ENCODE measurements around the gene TMEM221.
A peak's percentile ranks its signal among the peaks of the same experiment; 100 is the strongest.
"Not testable (repeated sequence)": the region's sequence is repeated elsewhere in the genome, so short reads cannot be mapped to it uniquely, and the experiment has no call there.

The TMEM221 gene

GRCh38 chr19:17448131-17448967, at the start of gene TMEM221:
Gene TMEM221, minus strand, starts transcription at chr19:17448668. Its CDS starts 206 bp downstream, at chr19:17448462.
- peak; percentile 66 for DNase-seq

- no peak for DNase-seq
Measured at GRCh38 chr19:17497149-17497798, 48.8 kb upstream of the TMEM221 start.

GRCh38 chr19:17496337-17496997, 48.0 kb upstream of the TMEM221 start:
- peak; percentile 80 for DNase-seq

- DNase-seq, result no peak
Measured at GRCh38 chr19:17495639-17496296, 47.3 kb upstream of the TMEM221 start.

- DNase-seq, result no peak
Measured at GRCh38 chr19:17491287-17491686, 42.8 kb upstream of the TMEM221 start.

- DNase-seq, result no peak
Measured at GRCh38 chr19:17490411-17490810, 41.9 kb upstream of the TMEM221 start.

- no peak for DNase-seq
Measured at GRCh38 chr19:17489392-17490030, 41.0 kb upstream of the TMEM221 start.

GRCh38 chr19:17488593-17489391, 40.3 kb upstream of the TMEM221 start:
- DNase-seq, result peak; percentile 69

- DNase-seq, result no peak
Measured at GRCh38 chr19:17487284-17488121, 39.0 kb upstream of the TMEM221 start.

- no peak for DNase-seq
Measured at GRCh38 chr19:17486545-17487240, 38.2 kb upstream of the TMEM221 start.

GRCh38 chr19:17484520-17485185, 36.2 kb upstream of the TMEM221 start:
- DNase-seq, result no peak

- DNase-seq, result no peak
Measured at GRCh38 chr19:17483605-17484002, 35.1 kb upstream of the TMEM221 start.

- DNase-seq, result no peak
Measured at GRCh38 chr19:17482877-17483604, 34.6 kb upstream of the TMEM221 start.

GRCh38 chr19:17481986-17482385, 33.5 kb upstream of the TMEM221 start:
- no peak for DNase-seq

GRCh38 chr19:17479325-17479791, 30.9 kb upstream of the TMEM221 start:
- DNase-seq, result no peak

- peak; percentile 44 for DNase-seq
Measured at GRCh38 chr19:17475541-17476115, 27.2 kb upstream of the TMEM221 start.

GRCh38 chr19:17475011-17475540, 26.6 kb upstream of the TMEM221 start:
- DNase-seq, result not testable (repeated sequence)

- DNase-seq, result no peak
Measured at GRCh38 chr19:17473041-17473440, 24.6 kb upstream of the TMEM221 start.

Data from eye (tissue), 1 donor.